ENCODE results near the gene CLEC4M.

DNA sequence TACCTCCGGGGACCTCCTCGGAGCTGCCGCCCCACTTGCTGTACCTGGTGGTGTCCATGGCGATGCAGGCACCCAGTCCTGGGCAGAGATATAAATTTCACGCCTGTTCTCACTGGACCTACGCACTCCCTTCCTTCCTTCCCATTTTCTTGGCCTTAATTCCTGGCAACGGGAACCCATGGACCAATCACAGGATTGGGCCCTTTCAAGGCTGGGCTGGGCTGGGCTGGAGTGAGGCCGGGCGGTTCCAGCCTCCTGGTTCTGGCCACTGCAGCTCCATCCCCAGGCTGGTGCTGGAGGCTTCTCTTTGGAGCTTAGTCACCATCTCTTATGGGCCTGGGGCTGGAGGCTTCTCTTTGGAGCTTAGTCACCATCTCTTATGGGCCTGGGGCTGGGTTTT, 31.0 kb upstream of the CLEC4M start, which contains the start of gene CLEC4G:
- TF ChIP-seq CTCF (IDR thresholded peaks at IDR 0.05) (no peak), POLR2AphosphoS5 (IDR thresholded peaks at IDR 0.05) (no peak)

All from breast epithelium (tissue), 3 donors.